Measurements from ENCODE around the gene MLXIP.
"Not testable (repeated sequence)": the region's sequence is repeated elsewhere in the genome, so short reads cannot be mapped to it uniquely, and the experiment has no call there.

GRCh38 chr12:122105496-122105895, 26.9 kb downstream of the MLXIP start:
- TF ChIP-seq POLR2A, CTCF (IDR thresholded peaks at IDR 0.05): not testable (repeated sequence)
